Breast epithelium (tissue), 3 donors: ENCODE data around the gene VPS13D.

Source experiments
- CTCF ChIP-seq, 3 donors: fragments of 450-650 bp; IDR thresholded peaks; one replicate each; pipeline ENCODE4 v1.5.1; 2016 to 2017; ENCODE audit warnings: antibody characterized with exemption in 3 of 3, mild to moderate bottlenecking in 3 of 3, moderate library complexity in 3 of 3
- POLR2AphosphoS5 ChIP-seq, 3 donors: sonication (generic); formaldehyde crosslinking; IDR thresholded peaks; one replicate each; pipeline ENCODE4 v1.6.1; 2017; ENCODE audit warnings: antibody characterized with exemption in 3 of 3

- TF ChIP-seq CTCF (IDR thresholded peaks at IDR 0.05), result no peak
- TF ChIP-seq POLR2AphosphoS5 (IDR thresholded peaks at IDR 0.05), result peak in 2 of 3 donors; percentile 16 to 41
Measured at GRCh38 chr1:12480748-12481362, 251.0 kb downstream of the VPS13D start.
